GM06990 (cell line): ENCODE results near the gene SYT11.
"Not testable (repeated sequence)": the region's sequence is repeated elsewhere in the genome, so short reads cannot be mapped to it uniquely, and the experiment has no call there.

Experiments
- DNase-seq: peaks from one replicate; pipeline ENCODE4 v3.0.0-alpha.2; 2011; ENCODE audit not compliant: insufficient read length; ENCODE audit errors: extremely low read depth
- H3K27me3 ChIP-seq: replicated peaks from 2 replicates; pipeline ENCODE4 v1.6.0; 2011; ENCODE audit warnings: low read length; ENCODE audit not compliant: control insufficient read depth, insufficient read depth
- H3K36me3 ChIP-seq: 2 replicates; pipeline ENCODE4 v1.5.1; 2011; ENCODE audit warnings: low read length; ENCODE audit not compliant: control insufficient read depth, insufficient read depth
- H3K4me3 ChIP-seq: replicated peaks from 2 replicates; pipeline ENCODE4 v1.5.1; 2011; ENCODE audit warnings: low read depth, mild to moderate bottlenecking, control low read depth, low read length
- CTCF ChIP-seq: IDR thresholded peaks from 2 replicates; pipeline ENCODE4 v1.5.1; 2011; ENCODE audit warnings: low read length, control low read depth, mild to moderate bottlenecking, inconsistent platforms; ENCODE audit not compliant: insufficient read depth, poor library complexity, severe bottlenecking

The SYT11 gene

GRCh38 chr1:155831279-155831976 is 27.9 kb upstream of the SYT11 start:
- peaks cover under 1% of the 10 kb centered on the region; the same call in 1 of the 2 replicates for H3K36me3 ChIP-seq
- H3K27me3 ChIP-seq: no peaks in the 10 kb centered on the region

GRCh38 chr1:155833665-155834295 is 25.6 kb upstream of the SYT11 start:
- Histone ChIP-seq H3K36me3 (peaks cover 2% of the 10 kb centered on the region; the same call in 1 of the 2 replicates), H3K27me3 (no peaks in the 10 kb centered on the region), H3K4me3 (no peak overlapping the region)
- TF ChIP-seq CTCF: no peak
- no peak for DNase-seq

More at GRCh38 chr1:155831279-155831976, 27.9 kb upstream of the SYT11 start:
- no peak for DNase-seq
- no peak overlapping the region for H3K4me3 ChIP-seq
- TF ChIP-seq CTCF: no peak

GRCh38 chr1:155834296-155834926 is 25.0 kb upstream of the SYT11 start:
- DNase-seq: no peak
- no peak for TF ChIP-seq CTCF
- no peaks in the 10 kb centered on the region for H3K27me3 ChIP-seq
- H3K4me3 ChIP-seq: no peak overlapping the region
- peaks cover 2% of the 10 kb centered on the region; the same call in 1 of the 2 replicates for H3K36me3 ChIP-seq

- not testable (repeated sequence) for DNase-seq, H3K27me3 ChIP-seq, H3K36me3 ChIP-seq, H3K4me3 ChIP-seq
Measured at GRCh38 chr1:155834927-155835399, 24.4 kb upstream of the SYT11 start.

GRCh38 chr1:155835548-155835947 is 23.8 kb upstream of the SYT11 start:
- Histone ChIP-seq H3K4me3 (no peak overlapping the region), H3K27me3 (no peaks in the 10 kb centered on the region), H3K36me3 (peaks cover 2% of the 10 kb centered on the region; the same call in 1 of the 2 replicates)
- no peak for TF ChIP-seq CTCF
- no peak for DNase-seq

- no peak for TF ChIP-seq CTCF
- DNase-seq: no peak
- peaks cover 4% of the 10 kb centered on the region; the same call in 1 of the 2 replicates for H3K36me3 ChIP-seq
Measured at GRCh38 chr1:155840386-155840785, 19.0 kb upstream of the SYT11 start.

More at GRCh38 chr1:155840386-155840785, 19.0 kb upstream of the SYT11 start:
- H3K4me3 ChIP-seq: no peak overlapping the region
- no peaks in the 10 kb centered on the region for H3K27me3 ChIP-seq
